ENCODE results near the gene MAP3K10. TPM values are rescaled to one million over a fixed set of nuclear protein-coding genes. Genes with fewer than 3 reads are reported as not detected.
"Not testable (repeated sequence)": the region's sequence is repeated elsewhere in the genome, so short reads cannot be mapped to it uniquely, and the experiment has no call there.

MAP3K10 gene
- total and polyA plus RNA-seq, 9 of the 15 experiments (the other 6 are each of a cell fraction or from before 2014, with no cell fraction given), result 0.01 to 8.0 (median 2.7) TPM; not detected in 1

GRCh38 chr19:40170303-40170989 is 20.8 kb upstream of the MAP3K10 start:
- DNase-seq (ENCODE audit: extremely low read depth in 1 of 4, low spot score in 3 of 4); H3K27ac ChIP-seq (ENCODE audit: extremely low read depth, low read depth, low read length); intact Hi-C loops (cut with micrococcal nuclease); H3K4me3 ChIP-seq; BruUV-seq (replicated peaks); H3K27me3 ChIP-seq (ENCODE audit: control insufficient read depth in 2 of 2, insufficient read depth in 2 of 2, low read length in 2 of 2); H3K9me1 ChIP-seq (ENCODE audit: control insufficient read depth, insufficient read depth, low read length); in situ Hi-C loops (cut with MboI); H3K79me2 ChIP-seq (ENCODE audit: control insufficient read depth, insufficient read depth, low read length); H3K9me3 ChIP-seq (replicated peaks; ENCODE audit: control insufficient read depth, insufficient read depth, low read depth, low read length); H3K4me2 ChIP-seq (ENCODE audit: insufficient read depth, low read length); H4K20me1 ChIP-seq (replicated peaks; ENCODE audit: control insufficient read depth, insufficient read depth, low read length); H3K36me3 ChIP-seq (ENCODE audit: control insufficient read depth, insufficient read depth, low read length); CTCF ChIA-PET (ENCODE audit: low intra/inter-chr PET ratio); FAIRE-seq: not testable (repeated sequence)
- peak overlapping the region; percentile 42 for H2AFZ ChIP-seq (ENCODE audit: low read depth, low read length)
- 64% methylated on average over 10 of the region's 39 CpGs for WGBS (ENCODE audit: insufficient coverage, low coverage, missing lambda C conversion rate)
- H3K4me1 ChIP-seq (replicated peaks in 1 of 2; ENCODE audit: control insufficient read depth in 2 of 2, insufficient read depth in 2 of 2, low read length in 2 of 2), result peaks cover 4 to 13% of the 10 kb centered on the region in 2 experiments; a peak in 4 of 5 replicates
- peak overlapping the region in 1 of 2 experiments; percentile 52; a peak in 1 of 4 replicates for H3K9ac ChIP-seq (ENCODE audit: insufficient read depth in 1 of 2, low read depth in 2 of 2, low read length in 2 of 2)
- POLR2A ChIA-PET, result interaction anchor here (0.6 to 0.8 kb wide), 3 partner anchors 8 to 378 kb away, joined by 3 read pairs; no protein-coding TSS in a partner anchor
- peak; percentile 26; the same call in 2 of the 3 replicates for ATAC-seq

- H3K79me2 ChIP-seq (ENCODE audit: control insufficient read depth, insufficient read depth, low read length); H3K27ac ChIP-seq (ENCODE audit: extremely low read depth, low read depth, low read length); H3K9me1 ChIP-seq (ENCODE audit: control insufficient read depth, insufficient read depth, low read length); CTCF ChIA-PET (ENCODE audit: low intra/inter-chr PET ratio); in situ Hi-C loops (cut with MboI); intact Hi-C loops (cut with micrococcal nuclease); H3K9me3 ChIP-seq (replicated peaks; ENCODE audit: control insufficient read depth, insufficient read depth, low read depth, low read length); H4K20me1 ChIP-seq (replicated peaks; ENCODE audit: control insufficient read depth, insufficient read depth, low read length); BruUV-seq (replicated peaks); H3K4me2 ChIP-seq (ENCODE audit: insufficient read depth, low read length); H3K4me3 ChIP-seq; H3K27me3 ChIP-seq (ENCODE audit: control insufficient read depth in 2 of 2, insufficient read depth in 2 of 2, low read length in 2 of 2); H3K36me3 ChIP-seq (ENCODE audit: control insufficient read depth, insufficient read depth, low read length): not testable (repeated sequence)
- DNase-seq (ENCODE audit: extremely low read depth in 1 of 4, low spot score in 3 of 4) (peak in 1 of 4 experiments; percentile 61), FAIRE-seq (peak; percentile 15), ATAC-seq (peak; percentile 75)
- 0 out of 2 replicates have a peak, but pooled peaks have one; percentile 15 for TF ChIP-seq L3MBTL2 (IDR thresholded peaks at IDR 0.05)
- TF ChIP-seq BCOR (IDR thresholded peaks at IDR 0.05), result 0 out of 2 replicates have a peak, but pooled peaks have one; percentile 28
- peak; percentile 56 to 78; a peak in 3 of 4 replicates for TF ChIP-seq KDM1A (IDR thresholded peaks at IDR 0.05)
- peak; percentile 16; the same call in 1 of the 2 replicates for TF ChIP-seq TCF3 (CRISPR knock-in tag; IDR thresholded peaks at IDR 0.05)
- TF ChIP-seq CEBPB (tag; IDR thresholded peaks at IDR 0.05), result peak; percentile 43; the same call in 1 of the 2 replicates
- TF ChIP-seq CBFA2T2 (conservative IDR thresholded peaks at IDR 0.05), result peak; percentile 36
- peak; percentile 80 for TF ChIP-seq EGR1 (conservative IDR thresholded peaks at IDR 0.05)
- peak; percentile 63 for TF ChIP-seq CBFA2T3 (IDR thresholded peaks at IDR 0.05)
- peak; percentile 87 for TF ChIP-seq ZNF121 (CRISPR knock-in tag; conservative IDR thresholded peaks at IDR 0.05)
- 0 out of 4 replicates have a peak, but pooled peaks have one; percentile 3 to 5 for TF ChIP-seq NRF1 (conservative IDR thresholded peaks at IDR 0.05 in 1 of 2, IDR thresholded peaks at IDR 0.05 in 1 of 2)
- POLR2A ChIA-PET, result interaction anchor here (1.3 kb wide), 1 partner anchor 17 kb away, joined by 5 read pairs; no protein-coding TSS in a partner anchor
- Histone ChIP-seq H2AFZ (ENCODE audit: low read depth, low read length) (peak overlapping the region; percentile 42; the same call in 1 of the 2 replicates), H3K9ac (ENCODE audit: insufficient read depth in 1 of 2, low read depth in 2 of 2, low read length in 2 of 2) (peak overlapping the region in 1 of 2 experiments; percentile 52; a peak in 1 of 4 replicates), H3K4me1 (replicated peaks in 1 of 2; ENCODE audit: control insufficient read depth in 2 of 2, insufficient read depth in 2 of 2, low read length in 2 of 2) (peaks cover 4 to 13% of the 10 kb centered on the region in 2 experiments; a peak in 4 of 5 replicates)
- WGBS (ENCODE audit: insufficient coverage, low coverage, missing lambda C conversion rate), result 37% methylated on average over 4 of the region's 4 CpGs
Measured at GRCh38 chr19:40171293-40171692, 19.9 kb upstream of the MAP3K10 start.

All from K562 (cell line).